Measurements from ENCODE around the gene TMEM242. TPM values are rescaled to one million over a fixed set of nuclear protein-coding genes. Genes with fewer than 3 reads are reported as not detected.

Gene TMEM242
- total and polyA plus RNA-seq, 10 of the 15 experiments (the other 5 are each of a cell fraction or from before 2014, with no cell fraction given), result 2.8 to 9.8 (median 5.5) TPM

DNA sequence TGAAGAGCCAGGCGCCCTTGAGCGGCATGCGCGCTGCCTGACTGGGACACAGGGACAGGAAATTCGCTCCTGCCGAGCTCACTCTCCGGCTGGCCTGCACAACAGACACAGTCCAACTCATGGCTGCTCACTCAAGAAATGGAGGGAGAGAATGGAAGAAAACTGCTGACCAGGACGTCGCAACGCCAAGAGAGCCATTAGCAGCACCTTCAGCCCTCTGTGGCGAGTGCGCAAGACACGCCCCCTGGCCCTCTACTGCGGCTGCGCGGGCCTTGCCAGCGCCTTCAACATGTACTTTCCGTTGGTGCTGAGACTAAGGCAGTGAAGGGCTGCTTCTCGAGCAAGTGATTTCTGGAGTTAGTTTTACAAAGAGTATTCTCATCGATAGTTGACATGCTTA is 23.3 kb downstream of the TMEM242 start (continued):
- TF ChIP-seq, protein P1, sequence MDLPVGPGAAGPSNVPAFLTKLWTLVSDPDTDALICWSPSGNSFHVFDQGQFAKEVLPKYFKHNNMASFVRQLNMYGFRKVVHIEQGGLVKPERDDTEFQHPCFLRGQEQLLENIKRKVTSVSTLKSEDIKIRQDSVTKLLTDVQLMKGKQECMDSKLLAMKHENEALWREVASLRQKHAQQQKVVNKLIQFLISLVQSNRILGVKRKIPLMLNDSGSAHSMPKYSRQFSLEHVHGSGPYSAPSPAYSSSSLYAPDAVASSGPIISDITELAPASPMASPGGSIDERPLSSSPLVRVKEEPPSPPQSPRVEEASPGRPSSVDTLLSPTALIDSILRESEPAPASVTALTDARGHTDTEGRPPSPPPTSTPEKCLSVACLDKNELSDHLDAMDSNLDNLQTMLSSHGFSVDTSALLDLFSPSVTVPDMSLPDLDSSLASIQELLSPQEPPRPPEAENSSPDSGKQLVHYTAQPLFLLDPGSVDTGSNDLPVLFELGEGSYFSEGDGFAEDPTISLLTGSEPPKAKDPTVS (IDR thresholded peaks at IDR 0.05; ENCODE audit: low read depth, low read length), result no peak
- TF ChIP-seq ESRRA (IDR thresholded peaks at IDR 0.05; ENCODE audit: low read length), result no peak
- no peak for TF ChIP-seq MEF2A (IDR thresholded peaks at IDR 0.05; ENCODE audit: insufficient read depth, low read depth, low read length)
- no peak for TF ChIP-seq RB1 (IDR thresholded peaks at IDR 0.05; ENCODE audit: borderline replicate concordance)
- no peak for TF ChIP-seq LARP7 (IDR thresholded peaks at IDR 0.05)
- TF ChIP-seq SIX5 (IDR thresholded peaks at IDR 0.05; ENCODE audit: low read depth, low read length, severe bottlenecking), result no peak

- no peaks in the 10 kb centered on the region for H3K36me3 ChIP-seq (ENCODE audit: control insufficient read depth in 2 of 2, insufficient read depth in 2 of 2, low read length in 1 of 2)
- in situ Hi-C loops (cut with MboI), result no loop called here
- TF ChIP-seq IKZF1 (conservative IDR thresholded peaks at IDR 0.05), result no peak
- no peak for TF ChIP-seq USF2 (IDR thresholded peaks at IDR 0.05; ENCODE audit: borderline replicate concordance, low read depth, low read length)
- no peak for TF ChIP-seq NR2C1 (IDR thresholded peaks at IDR 0.05)
- no peak for TF ChIP-seq TAF1 (IDR thresholded peaks at IDR 0.05; ENCODE audit: borderline replicate concordance, low read depth, low read length)
- no peak for TF ChIP-seq ZBED1 (IDR thresholded peaks at IDR 0.05; ENCODE audit: borderline replicate concordance)
- TF ChIP-seq, protein P2, sequence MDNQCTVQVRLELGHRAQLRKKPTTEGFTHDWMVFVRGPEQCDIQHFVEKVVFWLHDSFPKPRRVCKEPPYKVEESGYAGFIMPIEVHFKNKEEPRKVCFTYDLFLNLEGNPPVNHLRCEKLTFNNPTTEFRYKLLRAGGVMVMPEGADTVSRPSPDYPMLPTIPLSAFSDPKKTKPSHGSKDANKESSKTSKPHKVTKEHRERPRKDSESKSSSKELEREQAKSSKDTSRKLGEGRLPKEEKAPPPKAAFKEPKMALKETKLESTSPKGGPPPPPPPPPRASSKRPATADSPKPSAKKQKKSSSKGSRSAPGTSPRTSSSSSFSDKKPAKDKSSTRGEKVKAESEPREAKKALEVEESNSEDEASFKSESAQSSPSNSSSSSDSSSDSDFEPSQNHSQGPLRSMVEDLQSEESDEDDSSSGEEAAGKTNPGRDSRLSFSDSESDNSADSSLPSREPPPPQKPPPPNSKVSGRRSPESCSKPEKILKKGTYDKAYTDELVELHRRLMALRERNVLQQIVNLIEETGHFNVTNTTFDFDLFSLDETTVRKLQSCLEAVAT (IDR thresholded peaks at IDR 0.05), result no peak
- TF ChIP-seq WRNIP1 (IDR thresholded peaks at IDR 0.05; ENCODE audit: borderline replicate concordance, low read depth, low read length), result no peak
- no peak for TF ChIP-seq SUPT20H (IDR thresholded peaks at IDR 0.05; ENCODE audit: borderline replicate concordance, control insufficient read depth, low read depth, low read length)
- TF ChIP-seq CHD2 (IDR thresholded peaks at IDR 0.05; ENCODE audit: borderline replicate concordance, low read depth, low read length), result no peak
- no peak for TF ChIP-seq KLF5 (IDR thresholded peaks at IDR 0.05; ENCODE audit: partially characterized antibody)
- TF ChIP-seq TCF7 (IDR thresholded peaks at IDR 0.05; ENCODE audit: borderline replicate concordance), result no peak
- TF ChIP-seq NFYB (IDR thresholded peaks at IDR 0.05; ENCODE audit: insufficient read depth, low read depth, low read length), result no peak
- no peak for TF ChIP-seq CHD4 (IDR thresholded peaks at IDR 0.05)
- TF ChIP-seq ZNF217 (IDR thresholded peaks at IDR 0.05), result no peak
- no peaks in the 10 kb centered on the region for H3K27me3 ChIP-seq (replicated peaks in 1 of 2; ENCODE audit: control insufficient read depth in 2 of 2, insufficient read depth in 2 of 2, low read length in 1 of 2)
- BruUV-seq (replicated peaks), result no TSS peak
- ChIA-PET CTCF (interaction anchor here (0.7 to 1.6 kb wide), 4 partner anchors 9 to 649 kb away, joined by 3 read pairs; no protein-coding TSS in a partner anchor), RAD21 (ENCODE audit: unreplicated experiment) (no interaction called here), POLR2A (interaction anchor here (0.6 kb wide), 1 partner anchor 201 kb away, joined by 3 read pairs; no protein-coding TSS in a partner anchor), SMC1A (ENCODE audit: uncharacterized antibody, unreplicated experiment) (interaction anchor here (1.4 kb wide), 1 partner anchor 12 kb away, joined by 4 read pairs; no protein-coding TSS in a partner anchor)
- intact Hi-C loops (cut with micrococcal nuclease; ENCODE audit: unreplicated experiment), result no loop called here
- no peak overlapping the region for H3K4me2 ChIP-seq (ENCODE audit: control insufficient read depth, insufficient read depth)
- H3K4me3 ChIP-seq, result no peak overlapping the region
- 75% methylated on average over 9 of the region's 9 CpGs for WGBS (ENCODE audit: insufficient coverage, insufficient replicate concordance, low lambda C conversion rate, missing lambda C conversion rate)
- H3K9ac ChIP-seq (ENCODE audit: control insufficient read depth, insufficient read depth, low read length), result no peak overlapping the region
- no peaks in the 10 kb centered on the region for H3K79me2 ChIP-seq (ENCODE audit: control insufficient read depth, insufficient read depth, low read length)
- FAIRE-seq (no peak), ATAC-seq (no peak), DNase-seq (ENCODE audit: low read depth, low spot score) (no peak)
- no peaks in the 10 kb centered on the region for H3K4me1 ChIP-seq (ENCODE audit: control insufficient read depth, insufficient read depth, low read length)
- H3K27ac ChIP-seq (ENCODE audit: control insufficient read depth, insufficient read depth), result no peak overlapping the region
- no peaks in the 10 kb centered on the region for H4K20me1 ChIP-seq (ENCODE audit: control insufficient read depth, insufficient read depth)
- H2AFZ ChIP-seq (ENCODE audit: control insufficient read depth, low read depth, low read length), result no peak overlapping the region
- no peaks in the 10 kb centered on the region for H3K9me3 ChIP-seq (replicated peaks; ENCODE audit: control insufficient read depth, insufficient read depth, low read length)
Observed at GRCh38 chr6:157298216-157298724, 25.0 kb downstream of the TMEM242 start.
